ENCODE measurements around the gene CNTN5.

The CNTN5 gene

GRCh38 chr11:99554232-99554903 lies 533.6 kb downstream of the CNTN5 start:
- CTCF ChIA-PET = no interaction called here
- Histone ChIP-seq H3K4me1 (ENCODE audit: control insufficient read depth, insufficient read depth, low read length) (no peaks in the 10 kb centered on the region), H3K27ac (ENCODE audit: extremely low read depth, low read depth, low read length) (no peak overlapping the region), H3K4me3 (ENCODE audit: low read depth, low read length) (no peak overlapping the region), H3K36me3 (ENCODE audit: control insufficient read depth in 2 of 2, insufficient read depth in 1 of 2, low read length in 2 of 2) (no peaks in the 10 kb centered on the region), H3K9me3 (ENCODE audit: control insufficient read depth, insufficient read depth, low read depth, low read length) (no peaks in the 10 kb centered on the region)
- no peak for TF ChIP-seq ZNF785 (tag by site-specific recombination; IDR thresholded peaks at IDR 0.05)
- TF ChIP-seq ZNF585B (tag by site-specific recombination; IDR thresholded peaks at IDR 0.05) = no peak
- TF ChIP-seq MYNN (tag by site-specific recombination; IDR thresholded peaks at IDR 0.05; ENCODE audit: borderline replicate concordance) = no peak
- POLR2A ChIA-PET = no interaction called here

- H3K4me1 ChIP-seq (ENCODE audit: control insufficient read depth, insufficient read depth, low read length) = no peaks in the 10 kb centered on the region
- POLR2A ChIA-PET = no interaction called here
- no peaks in the 10 kb centered on the region for H3K36me3 ChIP-seq (ENCODE audit: control insufficient read depth in 2 of 2, insufficient read depth in 1 of 2, low read length in 2 of 2)
- H3K9me3 ChIP-seq (ENCODE audit: control insufficient read depth, insufficient read depth, low read depth, low read length) = no peaks in the 10 kb centered on the region
- H3K27ac ChIP-seq (ENCODE audit: extremely low read depth, low read depth, low read length) = no peak overlapping the region
- H3K4me3 ChIP-seq (ENCODE audit: low read depth, low read length) = no peak overlapping the region
- no peak for TF ChIP-seq YY1 (tag by site-specific recombination; IDR thresholded peaks at IDR 0.05)
- no peak for TF ChIP-seq ZNF707 (tag by site-specific recombination; IDR thresholded peaks at IDR 0.05)
- CTCF ChIA-PET = no interaction called here
Observed at GRCh38 chr11:99555486-99555885, 534.7 kb downstream of the CNTN5 start.

- H3K4me3 ChIP-seq (ENCODE audit: low read depth, low read length) = no peak overlapping the region
- ChIA-PET POLR2A (no interaction called here), CTCF (no interaction called here)
- no peaks in the 10 kb centered on the region for H3K4me1 ChIP-seq (ENCODE audit: control insufficient read depth, insufficient read depth, low read length)
- TF ChIP-seq HOXA7 (CRISPR knock-in tag; IDR thresholded peaks at IDR 0.05; ENCODE audit: borderline replicate concordance) (no peak), ZNF747 (tag by site-specific recombination; IDR thresholded peaks at IDR 0.05) (no peak), ZFP37 (tag by site-specific recombination; IDR thresholded peaks at IDR 0.05) (no peak), ATF2 (tag by site-specific recombination; IDR thresholded peaks at IDR 0.05; ENCODE audit: low read depth) (no peak), WT1 (tag by site-specific recombination; IDR thresholded peaks at IDR 0.05) (no peak), ZNF394 (tag by site-specific recombination; IDR thresholded peaks at IDR 0.05; ENCODE audit: borderline replicate concordance) (no peak), ZNF433 (tag by site-specific recombination; IDR thresholded peaks at IDR 0.05; ENCODE audit: low read depth) (no peak), PRDM10 (tag by site-specific recombination; IDR thresholded peaks at IDR 0.05) (no peak), ZNF555 (tag by site-specific recombination; conservative IDR thresholded peaks at IDR 0.05) (no peak), ZNF513 (tag by site-specific recombination; IDR thresholded peaks at IDR 0.05) (no peak), OSR2 (tag by site-specific recombination; IDR thresholded peaks at IDR 0.05) (no peak), ZFHX2 (tag by site-specific recombination; conservative IDR thresholded peaks at IDR 0.05) (no peak)
- no peaks in the 10 kb centered on the region for H3K9me3 ChIP-seq (ENCODE audit: control insufficient read depth, insufficient read depth, low read depth, low read length)
- no peaks in the 10 kb centered on the region for H3K36me3 ChIP-seq (ENCODE audit: control insufficient read depth in 2 of 2, insufficient read depth in 1 of 2, low read length in 2 of 2)
- H3K27ac ChIP-seq (ENCODE audit: extremely low read depth, low read depth, low read length) = no peak overlapping the region
Observed at GRCh38 chr11:99565333-99565732, 544.6 kb downstream of the CNTN5 start.

All from HEK293 (cell line).